Measurements from ENCODE around the gene SHKBP1. TPM values are rescaled to one million over a fixed set of nuclear protein-coding genes. Genes with fewer than 3 reads are reported as not detected.

The SHKBP1 gene
- 85.5 and 110 TPM in 2 replicates for total RNA-seq (2021)
- percentile 54 among the genes with signal in this experiment for Bru-seq, nascent RNA
- BruChase-seq, experiment 1, labeled RNA remaining after a 2-hour chase: percentile 60 among the genes with signal in this experiment
- BruChase-seq, experiment 2, labeled RNA remaining after a 6-hour chase: percentile 71 among the genes with signal in this experiment
- long read RNA-seq, transcript SHKBP1-201 (18 exons, 2,363 nt): major isoform, 194 of 285 reads
- long read RNA-seq, partial matches to known transcripts: 22 of 285 reads
- long read RNA-seq, other reads (novel, unspliced or antisense): 65 of 285 reads

DNA sequence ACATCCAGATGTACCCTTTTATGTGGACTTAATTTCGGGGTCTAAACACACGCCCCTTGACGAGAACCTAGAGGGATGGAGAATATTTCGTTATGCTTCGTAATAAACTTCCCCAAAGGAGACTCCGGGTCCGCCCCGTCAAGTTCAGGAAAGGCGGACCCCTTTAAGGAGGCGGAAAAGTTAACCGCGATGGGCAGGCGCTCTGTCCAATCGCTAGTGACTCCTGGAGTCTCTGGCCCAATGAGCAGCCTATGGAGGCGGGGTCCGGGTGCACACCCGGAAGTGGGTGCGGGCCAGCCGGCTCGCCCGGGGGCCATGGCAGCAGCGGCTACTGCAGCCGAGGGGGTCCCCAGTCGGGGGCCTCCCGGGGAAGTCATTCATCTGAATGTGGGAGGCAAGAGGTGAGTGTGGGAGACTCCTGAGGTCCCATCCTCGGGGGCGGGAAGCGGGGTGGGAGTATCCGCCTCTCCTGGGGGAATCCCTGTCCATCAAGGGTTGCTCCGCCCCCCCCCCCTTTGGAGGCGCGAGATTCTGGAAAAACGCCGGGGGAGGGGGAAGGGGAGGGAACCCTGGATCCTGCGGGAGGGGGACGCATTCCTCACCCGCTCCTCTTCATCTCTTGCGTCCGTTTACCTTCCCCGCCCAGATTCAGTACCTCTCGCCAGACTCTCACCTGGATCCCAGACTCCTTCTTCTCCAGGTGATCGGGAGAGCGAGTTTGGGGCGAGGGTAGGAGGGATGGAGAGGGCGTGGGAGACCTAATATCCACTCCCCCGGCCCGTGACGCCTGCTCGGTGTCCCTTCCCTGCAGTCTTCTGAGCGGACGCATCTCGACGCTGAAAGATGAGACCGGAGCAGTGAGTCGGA, at the start of gene SHKBP1:
SHKBP1 (plus strand) TSS at position 289 of the 867 bp plus-strand sequence; CDS start at position 316, 27 bp downstream.
- CTCF ChIA-PET: no interaction called here
- peak within 1 kb of the TSS; percentile 81 for H3K27ac ChIP-seq (ENCODE audit: low read depth, low read length, poor library complexity, severe bottlenecking)
- H3K9me3 ChIP-seq (ENCODE audit: low read depth, low read length, poor library complexity, severe bottlenecking): no peaks in the 10 kb centered on the region
- H3K36me3 ChIP-seq (ENCODE audit: insufficient read depth, low read length, poor library complexity, severe bottlenecking): peaks cover 18% of the 10 kb centered on the region
- no peaks in the 10 kb centered on the region for H3K27me3 ChIP-seq (replicated peaks; ENCODE audit: insufficient read depth, low read depth, low read length, poor library complexity)
- TF ChIP-seq EZH2 (IDR thresholded peaks at IDR 0.05; ENCODE audit: borderline replicate concordance, low read depth, low read length, poor library complexity, severe bottlenecking): no peak
- TF ChIP-seq, protein P1, sequence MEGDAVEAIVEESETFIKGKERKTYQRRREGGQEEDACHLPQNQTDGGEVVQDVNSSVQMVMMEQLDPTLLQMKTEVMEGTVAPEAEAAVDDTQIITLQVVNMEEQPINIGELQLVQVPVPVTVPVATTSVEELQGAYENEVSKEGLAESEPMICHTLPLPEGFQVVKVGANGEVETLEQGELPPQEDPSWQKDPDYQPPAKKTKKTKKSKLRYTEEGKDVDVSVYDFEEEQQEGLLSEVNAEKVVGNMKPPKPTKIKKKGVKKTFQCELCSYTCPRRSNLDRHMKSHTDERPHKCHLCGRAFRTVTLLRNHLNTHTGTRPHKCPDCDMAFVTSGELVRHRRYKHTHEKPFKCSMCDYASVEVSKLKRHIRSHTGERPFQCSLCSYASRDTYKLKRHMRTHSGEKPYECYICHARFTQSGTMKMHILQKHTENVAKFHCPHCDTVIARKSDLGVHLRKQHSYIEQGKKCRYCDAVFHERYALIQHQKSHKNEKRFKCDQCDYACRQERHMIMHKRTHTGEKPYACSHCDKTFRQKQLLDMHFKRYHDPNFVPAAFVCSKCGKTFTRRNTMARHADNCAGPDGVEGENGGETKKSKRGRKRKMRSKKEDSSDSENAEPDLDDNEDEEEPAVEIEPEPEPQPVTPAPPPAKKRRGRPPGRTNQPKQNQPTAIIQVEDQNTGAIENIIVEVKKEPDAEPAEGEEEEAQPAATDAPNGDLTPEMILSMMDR (conservative IDR thresholded peaks at IDR 0.05; ENCODE audit: low read depth, low read length): no peak
- intact Hi-C loops (cut with micrococcal nuclease; ENCODE audit: unreplicated experiment): no loop called here
- H3K4me3 ChIP-seq (ENCODE audit: low read depth, low read length, poor library complexity, severe bottlenecking): peak within 1 kb of the TSS; percentile 71
- BruUV-seq (replicated peaks): no TSS peak
- peak; percentile 98 for DNase-seq (ENCODE audit: low spot score)
- peaks cover 4% of the 10 kb centered on the region for H3K4me1 ChIP-seq (ENCODE audit: insufficient read depth, low read length, poor library complexity, severe bottlenecking)
- POLR2A ChIA-PET (ENCODE audit: low non-redundant PET): no interaction called here

DNA sequence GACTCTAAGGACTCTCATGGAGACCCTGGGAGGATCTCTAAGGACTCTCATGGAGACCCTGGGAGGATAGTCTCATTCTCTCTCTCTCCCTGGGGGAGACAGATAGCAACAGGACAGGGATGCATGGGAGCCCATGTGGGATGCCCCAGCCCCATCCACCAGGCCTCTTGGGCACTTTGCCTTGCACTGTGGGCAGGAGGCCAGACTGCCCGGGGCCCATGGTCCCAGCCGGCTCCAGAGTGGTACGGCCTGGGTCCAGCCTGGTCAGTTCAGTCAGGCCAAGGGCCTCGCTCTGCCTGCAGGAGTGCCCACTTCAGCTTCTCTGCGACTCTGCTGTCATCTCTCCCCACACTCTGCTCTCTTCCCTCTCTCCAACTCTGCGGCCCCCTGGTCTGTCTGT, 48.6 kb upstream of the SHKBP1 start:
- ChIA-PET POLR2A (ENCODE audit: low non-redundant PET) (no interaction called here), CTCF (no interaction called here)
- TF ChIP-seq, protein P1 (conservative IDR thresholded peaks at IDR 0.05; ENCODE audit: low read depth, low read length): no peak
- no peak for TF ChIP-seq EZH2 (IDR thresholded peaks at IDR 0.05; ENCODE audit: borderline replicate concordance, low read depth, low read length, poor library complexity, severe bottlenecking)
- Histone ChIP-seq H3K36me3 (ENCODE audit: insufficient read depth, low read length, poor library complexity, severe bottlenecking) (no peaks in the 10 kb centered on the region), H3K27me3 (replicated peaks; ENCODE audit: insufficient read depth, low read depth, low read length, poor library complexity) (no peaks in the 10 kb centered on the region), H3K4me1 (ENCODE audit: insufficient read depth, low read length, poor library complexity, severe bottlenecking) (peaks cover 15% of the 10 kb centered on the region), H3K27ac (ENCODE audit: low read depth, low read length, poor library complexity, severe bottlenecking) (no peak overlapping the region), H3K9me3 (ENCODE audit: low read depth, low read length, poor library complexity, severe bottlenecking) (no peaks in the 10 kb centered on the region), H3K4me3 (ENCODE audit: low read depth, low read length, poor library complexity, severe bottlenecking) (no peak overlapping the region)
- no peak for DNase-seq (ENCODE audit: low spot score)
- BruUV-seq (replicated peaks): no TSS peak
- intact Hi-C loops (cut with micrococcal nuclease; ENCODE audit: unreplicated experiment): loop anchor here (10.0 kb wide), 2 partner anchors 107 to 383 kb away; no protein-coding TSS in a partner anchor

DNA sequence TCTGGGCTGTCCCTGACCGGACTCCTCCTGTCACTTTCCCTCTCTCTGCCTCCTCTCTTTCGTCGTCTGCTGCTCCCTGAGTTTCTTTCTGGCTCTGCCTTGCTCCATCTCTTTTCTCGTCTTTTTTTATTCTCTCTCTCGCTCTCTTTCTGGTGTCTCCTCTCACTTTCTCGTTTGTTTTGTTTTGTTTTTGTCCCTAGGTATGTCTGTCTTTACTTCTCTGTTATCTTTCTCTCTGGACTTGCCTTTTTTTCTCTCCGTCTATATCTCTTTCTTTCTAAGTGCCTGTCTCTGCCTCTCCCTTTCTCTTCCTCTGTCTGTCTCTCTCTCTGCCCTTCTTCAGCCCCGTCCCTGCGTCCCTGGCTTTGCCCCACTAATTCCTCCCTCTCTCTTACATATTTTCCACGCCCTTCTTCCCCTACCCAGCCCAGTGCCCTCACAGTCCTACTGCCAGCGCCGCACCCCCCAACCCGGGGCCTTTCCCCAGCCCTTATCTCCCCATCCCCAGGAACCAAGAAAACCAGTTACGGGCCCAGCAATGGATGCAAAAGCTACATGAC, 48.1 kb upstream of the SHKBP1 start:
- CTCF ChIA-PET: no interaction called here
- no peak overlapping the region for H3K4me3 ChIP-seq (ENCODE audit: low read depth, low read length, poor library complexity, severe bottlenecking)
- DNase-seq (ENCODE audit: low spot score): no peak

More for the DNA sequence above, 48.1 kb upstream of the SHKBP1 start:
- no peak overlapping the region for H3K27ac ChIP-seq (ENCODE audit: low read depth, low read length, poor library complexity, severe bottlenecking)
- POLR2A ChIA-PET (ENCODE audit: low non-redundant PET): no interaction called here
- BruUV-seq (replicated peaks): no TSS peak
- peaks cover 15% of the 10 kb centered on the region for H3K4me1 ChIP-seq (ENCODE audit: insufficient read depth, low read length, poor library complexity, severe bottlenecking)
- intact Hi-C loops (cut with micrococcal nuclease; ENCODE audit: unreplicated experiment): loop anchor here (1.0 to 10.0 kb wide), 3 partner anchors 70 to 384 kb away; no protein-coding TSS in a partner anchor
- no peaks in the 10 kb centered on the region for H3K36me3 ChIP-seq (ENCODE audit: insufficient read depth, low read length, poor library complexity, severe bottlenecking)
- no peaks in the 10 kb centered on the region for H3K9me3 ChIP-seq (ENCODE audit: low read depth, low read length, poor library complexity, severe bottlenecking)
- H3K27me3 ChIP-seq (replicated peaks; ENCODE audit: insufficient read depth, low read depth, low read length, poor library complexity): no peaks in the 10 kb centered on the region
- TF ChIP-seq, protein P1 (conservative IDR thresholded peaks at IDR 0.05; ENCODE audit: low read depth, low read length): no peak
- no peak for TF ChIP-seq EZH2 (IDR thresholded peaks at IDR 0.05; ENCODE audit: borderline replicate concordance, low read depth, low read length, poor library complexity, severe bottlenecking)
